ENCODE results near the gene TUBA1A.
"Not testable (repeated sequence)": the region's sequence is repeated elsewhere in the genome, so short reads cannot be mapped to it uniquely, and the experiment has no call there.

The TUBA1A gene

GRCh38 chr12:49200919-49201594 is 12.2 kb upstream of the TUBA1A start:
- DNase-seq = peak; percentile 65

GRCh38 chr12:49198431-49199155 is 9.7 kb upstream of the TUBA1A start:
- DNase-seq = no peak

- DNase-seq = no peak
Observed at GRCh38 chr12:49197256-49197655, 8.4 kb upstream of the TUBA1A start.

GRCh38 chr12:49195736-49196135 is 6.9 kb upstream of the TUBA1A start:
- DNase-seq = no peak

- not testable (repeated sequence) for DNase-seq
Observed at GRCh38 chr12:49193746-49194145, 4.9 kb upstream of the TUBA1A start.

GRCh38 chr12:49191498-49191897 is 2.6 kb upstream of the TUBA1A start:
- not testable (repeated sequence) for DNase-seq

GRCh38 chr12:49190974-49191373 is 2.1 kb upstream of the TUBA1A start:
- DNase-seq = no peak

- no peak for DNase-seq
Observed at GRCh38 chr12:49189731-49190716, 1.1 kb upstream of the TUBA1A start.

- peak; percentile 60 for DNase-seq
Observed at GRCh38 chr12:49188201-49188915, 522 bp downstream of the TUBA1A start.

GRCh38 chr12:49187184-49187583 is 1.7 kb downstream of the TUBA1A start:
- DNase-seq = peak; percentile 59

GRCh38 chr12:49186307-49186706 is 2.6 kb downstream of the TUBA1A start:
- DNase-seq = not testable (repeated sequence)

GRCh38 chr12:49184697-49185096 is 4.2 kb downstream of the TUBA1A start:
- DNase-seq = not testable (repeated sequence)

- not testable (repeated sequence) for DNase-seq
Observed at GRCh38 chr12:49183214-49183950, 5.5 kb downstream of the TUBA1A start.

GRCh38 chr12:49174218-49174617 is 14.7 kb downstream of the TUBA1A start:
- DNase-seq = no peak

- no peak for DNase-seq
Observed at GRCh38 chr12:49170924-49171323, 18.0 kb downstream of the TUBA1A start.

- DNase-seq = no peak
Observed at GRCh38 chr12:49165114-49165513, 23.8 kb downstream of the TUBA1A start.

- DNase-seq = not testable (repeated sequence)
Observed at GRCh38 chr12:49161901-49162300, 27.0 kb downstream of the TUBA1A start.

GRCh38 chr12:49161092-49161795 is 27.6 kb downstream of the TUBA1A start:
- no peak for DNase-seq

GRCh38 chr12:49160399-49160798 is 28.5 kb downstream of the TUBA1A start:
- no peak for DNase-seq

- DNase-seq = no peak
Observed at GRCh38 chr12:49154221-49154620, 34.7 kb downstream of the TUBA1A start.

GRCh38 chr12:49147384-49147783 is 41.5 kb downstream of the TUBA1A start:
- DNase-seq = no peak
